Gastroesophageal sphincter (tissue), 4 donors: ENCODE measurements around the gene PHLDB1. TPM values are rescaled to one million over a fixed set of nuclear protein-coding genes. Genes with fewer than 3 reads are reported as not detected.

ENCODE experiments used
- ATAC-seq: fragments of 150-250 bp; one replicate; pipeline ENCODE4 v1.9.1; 2016; ENCODE audit warnings: mild to moderate bottlenecking, moderate library complexity
- H3K27ac ChIP-seq, 4 donors: fragments of 200-600 bp; sonication (generic) in 3 of 4; 1 replicate in 3 of 4; 2 replicates in 1 of 4; pipeline ENCODE4 v1.5.1; 2016 to 2019
- H3K27me3 ChIP-seq: fragments of 200-600 bp; sonication (generic); one replicate; pipeline ENCODE4 v1.5.1; 2019
- H3K36me3 ChIP-seq, 2 donors: fragments of 200-600 bp; sonication (generic); one replicate each; pipeline ENCODE4 v1.5.1; 2019; ENCODE audit warnings: control low read depth in 1 of 2
- H3K4me1 ChIP-seq, 3 donors: fragments of 200-600 bp; sonication (generic); 1 replicate in 2 of 3; 2 replicates in 1 of 3; pipeline ENCODE4 v1.5.1; 2016 to 2019; ENCODE audit warnings: control low read depth in 2 of 3
- H3K4me3 ChIP-seq, 2 donors: fragments of 200-600 bp; sonication (generic); one replicate each; pipeline ENCODE4 v1.5.1; 2019; ENCODE audit warnings: mild to moderate bottlenecking in 1 of 2, moderate library complexity in 1 of 2
- H3K9me3 ChIP-seq, 3 donors: fragments of 200-600 bp; sonication (generic); one replicate each; pipeline ENCODE4 v1.5.1; 2017 to 2019; ENCODE audit warnings: control low read depth in 2 of 3
- EP300 ChIP-seq: sonication (generic); formaldehyde crosslinking; IDR thresholded peaks from one replicate; pipeline ENCODE4 v1.6.1; 2017; ENCODE audit warnings: antibody characterized with exemption, mild to moderate bottlenecking
- POLR2A ChIP-seq, 2 donors: fragments of 450-650 bp; IDR thresholded peaks; one replicate each; pipeline ENCODE4 v1.6.1; 2017; ENCODE audit warnings: antibody characterized with exemption in 2 of 2, mild to moderate bottlenecking in 2 of 2, moderate library complexity in 1 of 2
- POLR2AphosphoS5 ChIP-seq: sonication (generic); formaldehyde crosslinking; IDR thresholded peaks from one replicate; pipeline ENCODE4 v1.6.1; 2017; ENCODE audit warnings: antibody characterized with exemption
- WGBS, 2 donors: methylation state at CpG; one replicate each; pipeline ENCODE4 v1.1.5; 2018; ENCODE audit warnings: low coverage in 1 of 2; 5-methylcytosine and 5-hydroxymethylcytosine counted together
- total RNA-seq, 4 donors: library from RNA; depleted of rRNA; stranded (reverse); fragments of >200 nt; gene quantifications; one replicate each; pipeline ENCODE4 v1.1.0, GENCODE V29; 2016
- TF ChIP-seq, protein P1 (sequence below), 4 experiments: fragments of 200-600 bp in 2 of 4; fragments of 450-650 bp in 2 of 4; sonication (generic) in 1 of 4; IDR thresholded peaks; one replicate each; pipeline ENCODE4 v1.5.1; 2017 to 2019; ENCODE audit warnings: antibody characterized with exemption in 4 of 4, mild to moderate bottlenecking in 2 of 4, moderate library complexity in 2 of 4

PHLDB1 gene
- total RNA-seq, 4 donors from 2014 or later: 45.8 to 144 (median 101) TPM

DNA sequence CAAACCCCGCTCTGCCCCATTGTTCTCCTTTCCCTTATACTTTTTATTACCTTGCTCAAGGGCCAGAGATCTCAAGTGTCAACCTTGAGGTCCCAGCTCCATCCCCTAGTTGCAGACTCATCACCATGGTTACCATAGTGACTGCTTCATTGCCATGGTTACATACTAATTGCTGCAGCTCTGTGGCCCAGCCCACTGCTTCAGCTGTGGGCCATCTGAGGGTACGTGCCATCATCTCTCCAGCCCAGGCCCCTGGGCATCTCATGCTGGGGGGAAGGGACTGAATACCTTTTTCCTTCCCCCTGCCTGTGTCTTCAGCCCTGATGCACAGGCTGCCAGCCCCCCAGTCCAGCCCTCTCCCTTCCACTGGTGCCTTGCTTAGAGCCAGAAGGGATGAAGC lies 49.8 kb downstream of the PHLDB1 start:
- no peak overlapping the region for H3K4me3 ChIP-seq
- peaks cover 17% of the 10 kb centered on the region for H3K27me3 ChIP-seq
- 90 to 100% methylated on average over 2 of the region's 2 CpGs for WGBS, 2 donors
- H3K27ac ChIP-seq: no peak overlapping the region
- ATAC-seq: no peak
- H3K4me1 ChIP-seq: peaks cover 0 to 25% (median 10%) of the 10 kb centered on the region in 3 donors
- H3K9me3 ChIP-seq: no peaks in the 10 kb centered on the region
- H3K36me3 ChIP-seq: peaks cover 0 to 61% of the 10 kb centered on the region in 2 donors
- TF ChIP-seq, protein P1, sequence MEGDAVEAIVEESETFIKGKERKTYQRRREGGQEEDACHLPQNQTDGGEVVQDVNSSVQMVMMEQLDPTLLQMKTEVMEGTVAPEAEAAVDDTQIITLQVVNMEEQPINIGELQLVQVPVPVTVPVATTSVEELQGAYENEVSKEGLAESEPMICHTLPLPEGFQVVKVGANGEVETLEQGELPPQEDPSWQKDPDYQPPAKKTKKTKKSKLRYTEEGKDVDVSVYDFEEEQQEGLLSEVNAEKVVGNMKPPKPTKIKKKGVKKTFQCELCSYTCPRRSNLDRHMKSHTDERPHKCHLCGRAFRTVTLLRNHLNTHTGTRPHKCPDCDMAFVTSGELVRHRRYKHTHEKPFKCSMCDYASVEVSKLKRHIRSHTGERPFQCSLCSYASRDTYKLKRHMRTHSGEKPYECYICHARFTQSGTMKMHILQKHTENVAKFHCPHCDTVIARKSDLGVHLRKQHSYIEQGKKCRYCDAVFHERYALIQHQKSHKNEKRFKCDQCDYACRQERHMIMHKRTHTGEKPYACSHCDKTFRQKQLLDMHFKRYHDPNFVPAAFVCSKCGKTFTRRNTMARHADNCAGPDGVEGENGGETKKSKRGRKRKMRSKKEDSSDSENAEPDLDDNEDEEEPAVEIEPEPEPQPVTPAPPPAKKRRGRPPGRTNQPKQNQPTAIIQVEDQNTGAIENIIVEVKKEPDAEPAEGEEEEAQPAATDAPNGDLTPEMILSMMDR (IDR thresholded peaks at IDR 0.05): no peak
- TF ChIP-seq POLR2AphosphoS5: no peak

- Histone ChIP-seq H3K4me3 (no peak overlapping the region), H3K36me3 (peaks cover 0 to 55% of the 10 kb centered on the region in 2 donors), H3K27ac (peak overlapping the region in 2 of 4 donors; percentile 31 to 61), H3K9me3 (no peaks in the 10 kb centered on the region), H3K27me3 (peaks cover 22% of the 10 kb centered on the region), H3K4me1 (peaks cover 0 to 18% (median 10%) of the 10 kb centered on the region in 3 donors)
- 65% methylated on average over 4 of the region's 16 CpGs; no CpG with 5 or more reads in 1 of the 2 donors for WGBS, 2 donors
- TF ChIP-seq POLR2A (IDR thresholded peaks at IDR 0.05) (no peak), EP300 (no peak), POLR2AphosphoS5 (no peak)
- TF ChIP-seq, protein P1 (IDR thresholded peaks at IDR 0.05): no peak
- ATAC-seq: no peak
Observed at GRCh38 chr11:118657709-118658428, 50.5 kb downstream of the PHLDB1 start.

DNA sequence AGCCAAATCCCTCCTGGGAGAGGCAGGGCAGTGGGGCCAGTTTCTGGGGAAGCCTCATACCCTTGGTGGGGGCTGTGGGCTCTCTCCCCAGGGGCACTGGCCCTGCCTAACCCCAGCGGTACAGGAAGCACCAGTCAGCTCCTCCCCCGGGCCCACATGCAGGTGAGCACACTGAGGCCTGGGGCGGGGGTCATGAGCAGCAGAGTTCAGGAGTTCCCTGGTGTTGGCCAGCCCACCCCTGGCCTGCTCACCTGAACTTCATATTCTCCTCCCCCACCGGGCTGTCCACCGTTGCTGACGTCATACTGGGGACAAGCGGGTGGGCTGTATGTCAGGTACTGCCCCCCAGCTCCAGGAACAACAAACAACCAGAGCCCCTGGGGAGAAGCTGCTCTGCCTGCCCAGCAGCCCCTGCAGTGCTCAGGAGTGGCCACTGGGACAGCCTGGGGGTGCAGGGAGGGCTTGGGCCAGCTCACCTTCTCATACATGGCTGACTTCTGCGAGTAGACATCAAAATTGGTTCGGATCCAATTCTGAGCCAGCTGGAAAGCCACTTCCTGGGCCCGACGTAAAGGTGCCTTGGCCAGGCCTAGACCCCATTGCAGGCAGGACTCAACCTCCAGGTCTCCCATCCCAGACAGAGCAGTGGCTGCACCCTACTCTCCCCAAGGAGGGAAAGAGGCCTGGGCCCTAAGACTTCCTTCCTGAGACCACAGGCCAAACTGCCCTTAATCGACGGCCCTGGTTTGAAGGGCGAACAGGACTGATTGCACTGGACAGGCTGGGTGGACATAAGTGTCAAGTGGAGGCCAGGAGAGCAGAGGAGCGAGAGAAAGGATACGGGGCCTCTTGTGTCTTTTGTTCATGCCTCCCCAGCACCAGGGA lies 51.3 kb downstream of the PHLDB1 start:
- Histone ChIP-seq H3K27ac (peak overlapping the region in 3 of 4 donors; percentile 61 to 67 (median 67)), H3K9me3 (no peaks in the 10 kb centered on the region), H3K27me3 (peaks cover 22% of the 10 kb centered on the region), H3K4me1 (peaks cover 0 to 17% (median 10%) of the 10 kb centered on the region in 3 donors), H3K36me3 (peaks cover 0 to 47% of the 10 kb centered on the region in 2 donors), H3K4me3 (no peak overlapping the region)
- no peak for ATAC-seq
- TF ChIP-seq, protein P1 (IDR thresholded peaks at IDR 0.05): peak in 1 of 4 experiments; percentile 13
- TF ChIP-seq POLR2AphosphoS5 (no peak), EP300 (no peak)
- 20 to 80% methylated on average over 1 to 2 of the region's 16 CpGs for WGBS, 2 donors

GRCh38 chr11:118659314-118659952 lies 52.0 kb downstream of the PHLDB1 start:
- Histone ChIP-seq H3K9me3 (no peaks in the 10 kb centered on the region), H3K4me3 (no peak overlapping the region), H3K27me3 (peaks cover 22% of the 10 kb centered on the region), H3K36me3 (peaks cover 0 to 39% of the 10 kb centered on the region in 2 donors), H3K27ac (peak overlapping the region in 3 of 4 donors; percentile 61 to 67 (median 67)), H3K4me1 (peaks cover 0 to 17% (median 10%) of the 10 kb centered on the region in 3 donors)
- ATAC-seq: peak; percentile 91
- no peak for TF ChIP-seq POLR2A (IDR thresholded peaks at IDR 0.05)
- no peak for TF ChIP-seq EP300
- TF ChIP-seq POLR2AphosphoS5: peak; percentile 53
- TF ChIP-seq, protein P1 (IDR thresholded peaks at IDR 0.05): peak in 3 of 4 experiments; percentile 96 to 97 (median 97)
- no CpG with 5 or more reads among the region's 26 CpGs for WGBS, 2 donors
